ENCODE measurements around the gene DHRS7B. TPM values are rescaled to one million over a fixed set of nuclear protein-coding genes. Genes with fewer than 3 reads are reported as not detected.

The DHRS7B gene
- polyA plus RNA-seq, 1 donor from 2014 or later = 35.8 TPM

GRCh38 chr17:21089145-21089544, 37.6 kb upstream of the DHRS7B start:
- no peaks in the 10 kb centered on the region for H3K9me2 ChIP-seq (ENCODE audit: insufficient read depth, low read length)
- H3K27ac ChIP-seq (ENCODE audit: low read length) = no peak overlapping the region
- no peak overlapping the region for H2AFZ ChIP-seq (ENCODE audit: low read depth, low read length)
- TF ChIP-seq REST (IDR thresholded peaks at IDR 0.05; ENCODE audit: borderline replicate concordance) (no peak), POLR2AphosphoS5 (IDR thresholded peaks at IDR 0.05) (no peak), TAF1 (IDR thresholded peaks at IDR 0.05; ENCODE audit: low read depth) (no peak), MXI1 (conservative IDR thresholded peaks at IDR 0.05; ENCODE audit: poor library complexity, severe bottlenecking) (no peak), EP300 (conservative IDR thresholded peaks at IDR 0.05; ENCODE audit: poor library complexity, severe bottlenecking) (no peak), SMC3 (conservative IDR thresholded peaks at IDR 0.05; ENCODE audit: poor library complexity) (no peak)
- TF ChIP-seq, protein P1, sequence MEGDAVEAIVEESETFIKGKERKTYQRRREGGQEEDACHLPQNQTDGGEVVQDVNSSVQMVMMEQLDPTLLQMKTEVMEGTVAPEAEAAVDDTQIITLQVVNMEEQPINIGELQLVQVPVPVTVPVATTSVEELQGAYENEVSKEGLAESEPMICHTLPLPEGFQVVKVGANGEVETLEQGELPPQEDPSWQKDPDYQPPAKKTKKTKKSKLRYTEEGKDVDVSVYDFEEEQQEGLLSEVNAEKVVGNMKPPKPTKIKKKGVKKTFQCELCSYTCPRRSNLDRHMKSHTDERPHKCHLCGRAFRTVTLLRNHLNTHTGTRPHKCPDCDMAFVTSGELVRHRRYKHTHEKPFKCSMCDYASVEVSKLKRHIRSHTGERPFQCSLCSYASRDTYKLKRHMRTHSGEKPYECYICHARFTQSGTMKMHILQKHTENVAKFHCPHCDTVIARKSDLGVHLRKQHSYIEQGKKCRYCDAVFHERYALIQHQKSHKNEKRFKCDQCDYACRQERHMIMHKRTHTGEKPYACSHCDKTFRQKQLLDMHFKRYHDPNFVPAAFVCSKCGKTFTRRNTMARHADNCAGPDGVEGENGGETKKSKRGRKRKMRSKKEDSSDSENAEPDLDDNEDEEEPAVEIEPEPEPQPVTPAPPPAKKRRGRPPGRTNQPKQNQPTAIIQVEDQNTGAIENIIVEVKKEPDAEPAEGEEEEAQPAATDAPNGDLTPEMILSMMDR (IDR thresholded peaks at IDR 0.05; ENCODE audit: poor library complexity, severe bottlenecking) = no peak
- H3K4me3 ChIP-seq (ENCODE audit: low read length) = no peak overlapping the region
- H3K9ac ChIP-seq (ENCODE audit: low read length) = no peak overlapping the region
- H3F3A ChIP-seq (ENCODE audit: insufficient read depth, low read length, poor library complexity, severe bottlenecking) = no peaks in the 10 kb centered on the region
- H3K27me3 ChIP-seq (ENCODE audit: insufficient read depth, low read depth, low read length) = no peaks in the 10 kb centered on the region
- H3K36me3 ChIP-seq (ENCODE audit: insufficient read depth, low read length) = no peaks in the 10 kb centered on the region
- H4K20me1 ChIP-seq (ENCODE audit: insufficient read depth) = no peaks in the 10 kb centered on the region
- H3K79me2 ChIP-seq (replicated peaks; ENCODE audit: insufficient read depth, low read length) = no peaks in the 10 kb centered on the region
- H3K9me3 ChIP-seq (ENCODE audit: low read length) = no peaks in the 10 kb centered on the region
- H3K4me2 ChIP-seq (ENCODE audit: low read length) = no peak overlapping the region

DNA sequence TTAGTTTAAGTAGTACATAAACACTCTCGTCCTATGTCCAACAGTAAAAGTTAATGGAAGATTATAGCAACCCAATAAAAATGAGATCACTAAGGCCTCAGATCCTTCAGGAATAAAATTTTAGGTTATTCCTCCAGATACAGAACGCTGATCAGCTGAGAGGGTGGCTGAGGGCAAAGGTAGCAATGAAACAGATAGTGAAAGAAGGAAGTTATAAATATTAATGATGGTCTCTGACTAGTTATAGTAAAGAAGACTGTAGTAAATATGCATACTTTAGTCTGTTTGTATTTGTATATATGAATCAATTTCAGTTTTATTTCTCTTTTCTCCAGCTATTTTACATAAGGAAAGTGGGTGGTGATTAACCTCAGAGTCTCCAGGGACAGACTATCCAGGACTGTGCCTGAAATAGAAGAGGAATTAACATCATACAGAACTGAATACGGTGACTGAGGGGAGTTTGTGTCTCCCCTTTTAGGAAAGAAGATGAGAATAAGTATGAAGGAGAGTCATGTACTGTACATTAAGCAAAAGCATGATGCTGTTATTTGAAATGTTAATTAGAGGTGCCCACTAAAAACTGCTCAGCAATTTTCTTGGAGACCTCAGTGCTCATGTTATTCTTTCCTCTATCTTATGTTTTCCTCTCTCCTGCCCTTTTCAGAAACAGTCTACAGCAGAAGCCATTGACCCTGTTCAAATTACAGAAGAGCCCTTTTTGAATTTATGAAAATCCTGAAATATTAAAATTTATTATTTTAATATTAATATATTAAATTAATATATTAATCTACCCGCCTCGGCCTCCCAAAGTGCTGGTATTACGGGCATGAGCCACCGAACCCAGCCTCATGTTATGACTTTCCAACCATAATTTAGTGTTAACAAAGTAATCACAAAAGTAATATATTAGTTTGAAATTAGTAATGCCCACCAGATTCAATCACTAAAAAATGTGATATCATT, 36.5 kb upstream of the DHRS7B start:
- H4K20me1 ChIP-seq (ENCODE audit: insufficient read depth) = no peaks in the 10 kb centered on the region
- H3K9me3 ChIP-seq (ENCODE audit: low read length) = no peaks in the 10 kb centered on the region
- TF ChIP-seq SMC3 (conservative IDR thresholded peaks at IDR 0.05; ENCODE audit: poor library complexity) (no peak), POLR2AphosphoS5 (IDR thresholded peaks at IDR 0.05) (no peak), EZH2 (IDR thresholded peaks at IDR 0.05; ENCODE audit: borderline replicate concordance, insufficient read depth, low read length, poor library complexity, severe bottlenecking) (no peak), RAD21 (conservative IDR thresholded peaks at IDR 0.05) (no peak), EP300 (conservative IDR thresholded peaks at IDR 0.05; ENCODE audit: poor library complexity, severe bottlenecking) (no peak), MXI1 (conservative IDR thresholded peaks at IDR 0.05; ENCODE audit: poor library complexity, severe bottlenecking) (no peak), REST (IDR thresholded peaks at IDR 0.05; ENCODE audit: borderline replicate concordance) (no peak), TAF1 (IDR thresholded peaks at IDR 0.05; ENCODE audit: low read depth) (no peak)
- TF ChIP-seq, protein P1 (IDR thresholded peaks at IDR 0.05; ENCODE audit: poor library complexity, severe bottlenecking) = no peak
- no peak overlapping the region for H3K4me2 ChIP-seq (ENCODE audit: low read length)
- H3K79me2 ChIP-seq (replicated peaks; ENCODE audit: insufficient read depth, low read length) = no peaks in the 10 kb centered on the region
- no peak overlapping the region for H2AFZ ChIP-seq (ENCODE audit: low read depth, low read length)
- no peaks in the 10 kb centered on the region for H3K36me3 ChIP-seq (ENCODE audit: insufficient read depth, low read length)
- no peak overlapping the region for H3K9ac ChIP-seq (ENCODE audit: low read length)
- H3K9me2 ChIP-seq (ENCODE audit: insufficient read depth, low read length) = no peaks in the 10 kb centered on the region
- no peak overlapping the region for H3K27ac ChIP-seq (ENCODE audit: low read length)
- no peaks in the 10 kb centered on the region for H3F3A ChIP-seq (ENCODE audit: insufficient read depth, low read length, poor library complexity, severe bottlenecking)
- H3K4me3 ChIP-seq (ENCODE audit: low read length) = no peak overlapping the region
- H3K27me3 ChIP-seq (ENCODE audit: insufficient read depth, low read depth, low read length) = no peaks in the 10 kb centered on the region
